GM12801 (cell line): ENCODE measurements around the gene FOXO1.

ENCODE experiments used
- CTCF ChIP-seq: IDR thresholded peaks from one replicate; pipeline ENCODE4 v1.5.1; 2011; ENCODE audit warnings: control low read depth; ENCODE audit not compliant: insufficient read length; ENCODE audit errors: extremely low read depth

FOXO1 gene

GRCh38 chr13:40590112-40590862 is 76.2 kb downstream of the FOXO1 start:
- no peak for TF ChIP-seq CTCF

GRCh38 chr13:40589285-40590109 is 76.9 kb downstream of the FOXO1 start:
- TF ChIP-seq CTCF, result no peak

GRCh38 chr13:40588101-40588500 is 78.3 kb downstream of the FOXO1 start:
- no peak for TF ChIP-seq CTCF

- TF ChIP-seq CTCF, result no peak
These were observed 79.4 kb downstream of the FOXO1 start for GRCh38 chr13:40586886-40587565.

- no peak for TF ChIP-seq CTCF
These were observed 80.5 kb downstream of the FOXO1 start for GRCh38 chr13:40585911-40586471.

GRCh38 chr13:40583738-40584137 is 82.7 kb downstream of the FOXO1 start:
- TF ChIP-seq CTCF, result no peak

- no peak for TF ChIP-seq CTCF
These were observed 83.9 kb downstream of the FOXO1 start for GRCh38 chr13:40582531-40582930.
